ENCODE measurements around the gene ZNF669. TPM values are rescaled to one million over a fixed set of nuclear protein-coding genes. Genes with fewer than 3 reads are reported as not detected.

Gene ZNF669
- total and polyA plus RNA-seq, 2 experiments from 2014 or later, result 13.7 to 25.4 TPM

GRCh38 chr1:247121382-247121781 lies 17.2 kb upstream of the ZNF669 start:
- H3F3A ChIP-seq (replicated peaks; ENCODE audit: low read depth), result no peaks in the 10 kb centered on the region
- peaks cover 6% of the 10 kb centered on the region for H3K27me3 Mint-ChIP-seq (ENCODE audit: insufficient read depth, low read depth, poor library complexity)
- no peak overlapping the region for H2AFZ ChIP-seq
- H3K79me2 ChIP-seq (replicated peaks; ENCODE audit: insufficient read depth), result no peaks in the 10 kb centered on the region
- H3K4me1 Mint-ChIP-seq, result no peaks in the 10 kb centered on the region
- no peak overlapping the region for H3K27ac ChIP-seq (ENCODE audit: low read depth)
- no peaks in the 10 kb centered on the region for H3K36me3 ChIP-seq (ENCODE audit: insufficient read depth)
- ATAC-seq (no peak), DNase-seq (ENCODE audit: low spot score) (no peak)
- H3K4me2 ChIP-seq, result no peak overlapping the region
- H3K4me3 ChIP-seq, result no peak overlapping the region
- TF ChIP-seq REST (IDR thresholded peaks at IDR 0.05; ENCODE audit: unreplicated experiment) (no peak), ZNF331 (CRISPR knock-in tag; IDR thresholded peaks at IDR 0.05; ENCODE audit: low read depth) (no peak), JUNB (IDR thresholded peaks at IDR 0.05; ENCODE audit: unreplicated experiment) (no peak), ZNF114 (CRISPR knock-in tag; IDR thresholded peaks at IDR 0.05) (no peak), STAT1 (IDR thresholded peaks at IDR 0.05; ENCODE audit: unreplicated experiment) (no peak), EZH2phosphoT487 (IDR thresholded peaks at IDR 0.05; ENCODE audit: unreplicated experiment) (no peak), POLR2AphosphoS5 (IDR thresholded peaks at IDR 0.05; ENCODE audit: low read depth) (no peak), CREB1 (CRISPR knock-in tag; IDR thresholded peaks at IDR 0.05; ENCODE audit: low read depth) (no peak), CTCF (conservative IDR thresholded peaks at IDR 0.05; ENCODE audit: low read depth in 2 of 2) (no peak), EZH2 (IDR thresholded peaks at IDR 0.05; ENCODE audit: low read depth, unreplicated experiment) (no peak), ETS1 (IDR thresholded peaks at IDR 0.05) (no peak), ZNF462 (CRISPR knock-in tag; IDR thresholded peaks at IDR 0.05) (no peak), NANOG (IDR thresholded peaks at IDR 0.05; ENCODE audit: borderline replicate concordance) (no peak)
- H3K9me2 ChIP-seq (ENCODE audit: insufficient read depth), result no peaks in the 10 kb centered on the region
- no peaks in the 10 kb centered on the region; the same call in 1 of the 2 replicates for H3K4me1 ChIP-seq (ENCODE audit: insufficient read depth)
- H3K9me3 Mint-ChIP-seq, result peaks cover 6% of the 10 kb centered on the region; the same call in 1 of the 3 replicates
- no peaks in the 10 kb centered on the region for H3K36me3 Mint-ChIP-seq (ENCODE audit: low read depth)
- H3K27me3 ChIP-seq (ENCODE audit: insufficient read depth), result no peaks in the 10 kb centered on the region
- H3K27ac Mint-ChIP-seq, result no peak overlapping the region
- no peak overlapping the region for H3K4me3 Mint-ChIP-seq
- no peaks in the 10 kb centered on the region; the same call in 1 of the 2 replicates for H4K20me1 ChIP-seq (replicated peaks; ENCODE audit: insufficient read depth)
